Activated B cell treated with CpG ODN at 0.5 μM for 24 hours (primary cell): ENCODE results near the gene RCCD1. TPM values are rescaled to one million over a fixed set of nuclear protein-coding genes. Genes with fewer than 3 reads are reported as not detected.
A peak's percentile ranks its signal among the peaks of the same experiment; 100 is the strongest.

Source experiments
- ATAC-seq: fragments of 200-7000 bp; cut with Tn5 transposase; one replicate; pipeline ENCODE4 v1.10.0; 2021; ENCODE audit warnings: low read depth, mild to moderate bottlenecking, moderate library complexity
- CTCF ChIA-PET: fragments of 350-600 bp; sonication (Branson Sonifier 250); formaldehyde crosslinking; loops from one replicate; lab custom pipeline; 2021; ENCODE audit warnings: antibody characterized with exemption; lab: Charles Lee
- POLR2A ChIA-PET: fragments of 350-600 bp; sonication (Branson Sonifier 250); formaldehyde crosslinking; loops from one replicate; lab custom pipeline; 2021; ENCODE audit warnings: antibody characterized with exemption; lab: Charles Lee
- DNase-seq: peaks from one replicate; pipeline ENCODE4 v3.0.0; 2022
- H3K27ac Mint-ChIP-seq: one replicate; pipeline ENCODE4 v1.8.0; 2020; ENCODE audit warnings: mixed read lengths
- H3K27me3 Mint-ChIP-seq: one replicate; pipeline ENCODE4 v1.8.0; 2021; ENCODE audit warnings: mixed read lengths
- H3K36me3 Mint-ChIP-seq: one replicate; pipeline ENCODE4 v1.8.0; 2021; ENCODE audit warnings: low read depth, mixed read lengths
- H3K4me1 Mint-ChIP-seq: one replicate; pipeline ENCODE4 v1.8.0; 2021; ENCODE audit warnings: mixed read lengths
- H3K4me3 Mint-ChIP-seq: one replicate; pipeline ENCODE4 v1.8.0; 2020; ENCODE audit warnings: mild to moderate bottlenecking, mixed read lengths
- H3K9me3 Mint-ChIP-seq: one replicate; pipeline ENCODE4 v1.8.0; 2020; ENCODE audit warnings: mixed read lengths
- intact Hi-C: fragments of 100-400 bp; cut with micrococcal nuclease; formaldehyde crosslinking; loops from one replicate; pipeline ENCODE4 v1.15.1; 2024
- total RNA-seq: library from RNA; stranded (reverse); gene quantifications from 2 replicates; pipeline ENCODE4 v1.2.3, GENCODE V29; 2022
- TF ChIP-seq, protein P1 (sequence below): fragments of 200-600 bp; IDR thresholded peaks from one replicate; pipeline ENCODE4 v1.8.0; 2022; ENCODE audit warnings: antibody characterized with exemption, mild to moderate bottlenecking

Gene RCCD1
- total RNA-seq, 1 donor from 2014 or later = 19.3 TPM

DNA sequence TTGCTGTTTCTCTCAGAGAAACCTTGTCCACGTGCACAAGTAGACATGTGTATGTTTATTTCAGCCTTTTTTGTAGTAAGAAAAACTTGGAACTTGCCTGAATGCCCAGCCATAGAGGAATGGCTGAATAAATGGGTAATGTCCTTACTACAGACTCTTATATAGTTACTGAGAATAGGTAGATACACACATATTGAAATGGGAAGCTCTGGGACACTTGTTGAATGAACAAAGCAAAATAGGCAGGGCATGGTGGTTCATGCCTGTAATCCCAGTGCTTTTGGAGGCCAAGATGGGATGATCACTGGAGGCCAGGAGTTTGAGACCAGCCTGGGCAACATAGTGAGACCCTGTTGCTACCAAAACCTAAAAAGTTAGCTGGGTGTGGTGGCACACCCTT is 17.9 kb upstream of the RCCD1 start:
- DNase-seq = no peak
- Mint-ChIP-seq H3K9me3 (no peaks in the 10 kb centered on the region), H3K27ac (no peak overlapping the region), H3K4me1 (peaks cover 25% of the 10 kb centered on the region), H3K4me3 (peak overlapping the region; percentile 89), H3K27me3 (no peaks in the 10 kb centered on the region), H3K36me3 (peaks cover 36% of the 10 kb centered on the region)
- no peak for ATAC-seq
- ChIA-PET CTCF (interaction anchor here (1.2 to 8.7 kb wide), 2 partner anchors 37 to 576 kb away, joined by 4 to 193 read pairs; partner anchors contain the start of gene MAN2A2), POLR2A (interaction anchor here (8.7 kb wide), 1 partner anchor 35 kb away, joined by 213 read pairs; the partner anchor contains the start of gene MAN2A2)
- TF ChIP-seq, protein P1, sequence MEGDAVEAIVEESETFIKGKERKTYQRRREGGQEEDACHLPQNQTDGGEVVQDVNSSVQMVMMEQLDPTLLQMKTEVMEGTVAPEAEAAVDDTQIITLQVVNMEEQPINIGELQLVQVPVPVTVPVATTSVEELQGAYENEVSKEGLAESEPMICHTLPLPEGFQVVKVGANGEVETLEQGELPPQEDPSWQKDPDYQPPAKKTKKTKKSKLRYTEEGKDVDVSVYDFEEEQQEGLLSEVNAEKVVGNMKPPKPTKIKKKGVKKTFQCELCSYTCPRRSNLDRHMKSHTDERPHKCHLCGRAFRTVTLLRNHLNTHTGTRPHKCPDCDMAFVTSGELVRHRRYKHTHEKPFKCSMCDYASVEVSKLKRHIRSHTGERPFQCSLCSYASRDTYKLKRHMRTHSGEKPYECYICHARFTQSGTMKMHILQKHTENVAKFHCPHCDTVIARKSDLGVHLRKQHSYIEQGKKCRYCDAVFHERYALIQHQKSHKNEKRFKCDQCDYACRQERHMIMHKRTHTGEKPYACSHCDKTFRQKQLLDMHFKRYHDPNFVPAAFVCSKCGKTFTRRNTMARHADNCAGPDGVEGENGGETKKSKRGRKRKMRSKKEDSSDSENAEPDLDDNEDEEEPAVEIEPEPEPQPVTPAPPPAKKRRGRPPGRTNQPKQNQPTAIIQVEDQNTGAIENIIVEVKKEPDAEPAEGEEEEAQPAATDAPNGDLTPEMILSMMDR = no peak
- intact Hi-C loops = loop anchor here (5.0 kb wide), 1 partner anchor 1245 kb away; the partner anchor contains the start of genes PEX11A and WDR93

GRCh38 chr15:90938261-90938660 is 16.4 kb upstream of the RCCD1 start:
- Mint-ChIP-seq H3K27ac (no peak overlapping the region), H3K4me3 (no peak overlapping the region), H3K36me3 (peaks cover 48% of the 10 kb centered on the region), H3K27me3 (no peaks in the 10 kb centered on the region), H3K4me1 (peaks cover 20% of the 10 kb centered on the region), H3K9me3 (no peaks in the 10 kb centered on the region)
- DNase-seq = no peak
- intact Hi-C loops = loop anchor here (5.0 kb wide), 1 partner anchor 1246 kb away; the partner anchor contains the start of genes PEX11A and WDR93
- POLR2A ChIA-PET = no interaction called here
- TF ChIP-seq, protein P1 = no peak
- CTCF ChIA-PET = interaction anchor here (1.4 kb wide), 1 partner anchor 10 kb away, joined by 3 read pairs; no protein-coding TSS in a partner anchor
- ATAC-seq = no peak

DNA sequence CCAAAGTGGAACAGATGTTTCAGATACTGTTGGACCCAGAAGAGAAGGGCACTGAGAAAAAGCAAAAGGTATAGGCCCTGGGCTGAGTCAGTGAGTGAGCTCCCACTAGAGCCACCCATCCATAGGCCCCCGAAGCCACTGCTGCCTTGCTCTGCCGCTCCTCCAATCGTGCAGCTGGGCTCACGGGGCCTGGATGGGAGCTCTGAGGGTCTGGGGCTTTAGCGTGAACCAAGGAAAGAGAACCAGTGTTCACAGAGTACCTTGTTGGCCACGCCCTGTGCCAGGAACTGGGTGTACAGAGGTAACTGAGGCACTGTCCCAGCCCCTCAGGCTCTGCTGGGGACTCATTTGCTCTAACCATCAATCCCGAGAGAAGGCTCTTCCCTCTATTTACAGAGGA is 14.9 kb upstream of the RCCD1 start:
- DNase-seq (no peak), ATAC-seq (no peak)
- peaks cover 60% of the 10 kb centered on the region for H3K36me3 Mint-ChIP-seq
- no peak overlapping the region for H3K27ac Mint-ChIP-seq
- H3K4me3 Mint-ChIP-seq = no peak overlapping the region
- CTCF ChIA-PET = no interaction called here
- no peaks in the 10 kb centered on the region for H3K27me3 Mint-ChIP-seq
- POLR2A ChIA-PET = no interaction called here
- TF ChIP-seq, protein P1 = no peak
- no peaks in the 10 kb centered on the region for H3K9me3 Mint-ChIP-seq
- peaks cover 14% of the 10 kb centered on the region for H3K4me1 Mint-ChIP-seq
- intact Hi-C loops = loop anchor here (5.0 kb wide), 1 partner anchor 1247 kb away; the partner anchor contains the start of genes PEX11A and WDR93

DNA sequence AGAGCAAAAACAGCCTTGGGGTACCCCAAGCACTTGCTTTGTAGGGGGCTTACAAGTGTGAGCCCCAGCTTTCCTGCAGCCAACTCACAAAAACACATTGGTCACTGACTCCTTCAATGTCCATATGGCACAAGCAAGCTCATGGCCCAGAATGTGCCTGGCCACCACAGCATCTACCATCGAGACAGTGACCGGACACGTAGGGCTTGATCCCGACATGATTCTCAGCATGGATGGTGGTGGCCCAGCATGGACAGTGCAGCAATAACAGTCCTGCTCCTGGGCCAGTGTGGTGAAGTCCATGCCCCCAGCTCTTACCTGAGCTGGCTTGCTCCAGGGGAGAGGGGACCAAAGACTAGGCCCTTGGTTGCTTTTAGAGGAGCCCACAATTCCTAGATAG is 13.6 kb upstream of the RCCD1 start:
- CTCF ChIA-PET = no interaction called here
- Mint-ChIP-seq H3K4me3 (no peak overlapping the region), H3K36me3 (peaks cover 66% of the 10 kb centered on the region)

More for the DNA sequence above, 13.6 kb upstream of the RCCD1 start:
- Mint-ChIP-seq H3K9me3 (no peaks in the 10 kb centered on the region), H3K27ac (no peak overlapping the region), H3K27me3 (no peaks in the 10 kb centered on the region), H3K4me1 (peaks cover 9% of the 10 kb centered on the region)
- no peak for DNase-seq
- intact Hi-C loops = no loop called here
- ATAC-seq = no peak
- TF ChIP-seq, protein P1 = no peak
- POLR2A ChIA-PET = interaction anchor here (0.6 kb wide), 1 partner anchor 14 kb away, joined by 4 read pairs; the partner anchor contains the start of gene RCCD1
